Liver (tissue), 3 donors: ENCODE data around the gene PPP4C.

Source experiments
- ATF3 ChIP-seq: IDR thresholded peaks from 2 replicates; pipeline ENCODE4 v1.6.1; 2016; ENCODE audit warnings: antibody characterized with exemption
- CTCF ChIP-seq: fragments of 150-350 bp; IDR thresholded peaks from 2 replicates; pipeline ENCODE4 v1.5.1; 2017; ENCODE audit warnings: improper control_type of control experiment, low read depth, low read length; ENCODE audit not compliant: missing input control
- EGR1 ChIP-seq, 2 donors: IDR thresholded peaks; 2 replicates each; pipeline ENCODE4 v1.6.1; 2016 to 2018; ENCODE audit warnings: antibody characterized with exemption in 2 of 2, low read depth in 2 of 2
- JUND ChIP-seq, 2 donors: IDR thresholded peaks; 2 replicates each; pipeline ENCODE4 v1.6.1; 2016; ENCODE audit warnings: antibody characterized with exemption in 2 of 2
- MAX ChIP-seq: IDR thresholded peaks from 2 replicates; pipeline ENCODE4 v1.6.1; 2016; ENCODE audit warnings: antibody characterized with exemption
- REST ChIP-seq: IDR thresholded peaks from 2 replicates; pipeline ENCODE4 v1.6.1; 2016; ENCODE audit warnings: antibody characterized with exemption, mild to moderate bottlenecking
- RXRA ChIP-seq, 2 donors: IDR thresholded peaks; 2 replicates each; pipeline ENCODE4 v1.6.1; 2017 to 2018; ENCODE audit warnings: antibody characterized with exemption in 2 of 2, mild to moderate bottlenecking in 1 of 2
- SP1 ChIP-seq: IDR thresholded peaks from 2 replicates; pipeline ENCODE4 v1.6.1; 2018; ENCODE audit warnings: antibody characterized with exemption, mild to moderate bottlenecking
- TAF1 ChIP-seq: conservative IDR thresholded peaks from 2 replicates; pipeline ENCODE4 v1.6.1; 2016; ENCODE audit warnings: antibody characterized with exemption, mild to moderate bottlenecking
- YY1 ChIP-seq: IDR thresholded peaks from 2 replicates; pipeline ENCODE4 v1.6.1; 2016; ENCODE audit warnings: antibody characterized with exemption, mild to moderate bottlenecking
- donor health status: healthy.
- donor health status: healthy.

GRCh38 chr16:30122604-30123160 lies 46.9 kb downstream of the PPP4C start:
- TF ChIP-seq CTCF (no peak), SP1 (no peak), EGR1 (IDR thresholded peaks at IDR 0.05; ENCODE audit: low read depth in 2 of 2) (no peak), YY1 (no peak), MAX (no peak), REST (no peak), JUND (IDR thresholded peaks at IDR 0.05) (no peak), RXRA (IDR thresholded peaks at IDR 0.05) (no peak), ATF3 (no peak), TAF1 (no peak)
